ENCODE data around the gene NPAS3.

Gene NPAS3

DNA sequence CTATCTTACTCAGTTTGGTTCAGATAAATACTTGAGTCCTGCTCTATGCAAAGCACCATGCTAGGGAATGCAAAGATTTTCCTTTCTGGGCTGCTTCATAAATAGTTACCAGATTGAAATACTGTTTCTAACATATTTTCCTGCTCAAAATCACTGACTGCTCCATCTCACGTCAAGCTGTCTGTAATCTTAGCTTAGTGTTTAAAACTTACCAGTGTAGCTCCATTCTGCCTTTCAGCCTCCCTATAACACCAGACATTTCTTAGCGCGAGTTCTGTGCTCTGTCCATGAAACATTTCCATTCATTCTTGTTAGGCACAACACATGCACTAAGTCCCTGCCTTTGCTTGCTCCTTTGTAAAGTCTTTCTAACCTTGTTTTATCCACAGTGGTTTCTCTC, 129.4 kb downstream of the NPAS3 start:
- H3K4me3 ChIP-seq (ENCODE audit: low read length) = no peak overlapping the region
- no peak overlapping the region for H2AFZ ChIP-seq (ENCODE audit: low read depth, low read length)
- H3K9ac ChIP-seq (ENCODE audit: low read length) = no peak overlapping the region
- no peak overlapping the region for H3K4me2 ChIP-seq (ENCODE audit: low read length)
- TF ChIP-seq EZH2phosphoT487 (IDR thresholded peaks at IDR 0.05; ENCODE audit: low read depth) = no peak
- TF ChIP-seq, protein P1, sequence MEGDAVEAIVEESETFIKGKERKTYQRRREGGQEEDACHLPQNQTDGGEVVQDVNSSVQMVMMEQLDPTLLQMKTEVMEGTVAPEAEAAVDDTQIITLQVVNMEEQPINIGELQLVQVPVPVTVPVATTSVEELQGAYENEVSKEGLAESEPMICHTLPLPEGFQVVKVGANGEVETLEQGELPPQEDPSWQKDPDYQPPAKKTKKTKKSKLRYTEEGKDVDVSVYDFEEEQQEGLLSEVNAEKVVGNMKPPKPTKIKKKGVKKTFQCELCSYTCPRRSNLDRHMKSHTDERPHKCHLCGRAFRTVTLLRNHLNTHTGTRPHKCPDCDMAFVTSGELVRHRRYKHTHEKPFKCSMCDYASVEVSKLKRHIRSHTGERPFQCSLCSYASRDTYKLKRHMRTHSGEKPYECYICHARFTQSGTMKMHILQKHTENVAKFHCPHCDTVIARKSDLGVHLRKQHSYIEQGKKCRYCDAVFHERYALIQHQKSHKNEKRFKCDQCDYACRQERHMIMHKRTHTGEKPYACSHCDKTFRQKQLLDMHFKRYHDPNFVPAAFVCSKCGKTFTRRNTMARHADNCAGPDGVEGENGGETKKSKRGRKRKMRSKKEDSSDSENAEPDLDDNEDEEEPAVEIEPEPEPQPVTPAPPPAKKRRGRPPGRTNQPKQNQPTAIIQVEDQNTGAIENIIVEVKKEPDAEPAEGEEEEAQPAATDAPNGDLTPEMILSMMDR (IDR thresholded peaks at IDR 0.05; ENCODE audit: low read depth, low read length) = no peak
- H3K27ac ChIP-seq (ENCODE audit: low read length) = no peak overlapping the region
- no peaks in the 10 kb centered on the region for H3K27me3 ChIP-seq (ENCODE audit: low read depth, low read length)
- no peaks in the 10 kb centered on the region for H3K79me2 ChIP-seq (ENCODE audit: low read length)
- peaks cover 2% of the 10 kb centered on the region for H3K4me1 ChIP-seq (ENCODE audit: low read length)
- no peaks in the 10 kb centered on the region for H3K36me3 ChIP-seq (replicated peaks; ENCODE audit: low read depth, low read length)
- no peaks in the 10 kb centered on the region for H4K20me1 ChIP-seq (ENCODE audit: insufficient read depth, low read length)
- H3K9me3 ChIP-seq (ENCODE audit: insufficient read depth, low read length) = no peaks in the 10 kb centered on the region

DNA sequence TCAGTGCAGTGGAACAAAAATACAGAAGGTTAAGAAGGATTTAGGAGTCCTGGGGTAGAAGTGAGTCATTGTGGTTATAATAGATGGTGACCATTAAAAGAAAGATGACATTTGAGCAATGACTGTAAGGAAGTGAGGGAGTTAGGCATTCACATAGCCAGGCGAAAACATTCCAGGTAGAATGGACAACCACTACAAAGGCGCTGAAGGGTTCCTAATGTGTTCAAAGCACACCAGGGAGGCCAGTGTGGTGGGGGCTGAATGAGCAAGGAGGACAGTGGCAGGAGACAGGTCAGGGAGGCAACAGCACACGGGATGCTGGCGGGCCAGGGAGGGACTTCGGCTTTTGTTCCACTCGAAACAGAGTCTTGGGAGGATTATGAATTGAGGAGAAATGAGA, 129.9 kb downstream of the NPAS3 start:
- no peak overlapping the region for H3K4me2 ChIP-seq (ENCODE audit: low read length)
- no peaks in the 10 kb centered on the region for H4K20me1 ChIP-seq (ENCODE audit: insufficient read depth, low read length)
- no peak for TF ChIP-seq EZH2phosphoT487 (IDR thresholded peaks at IDR 0.05; ENCODE audit: low read depth)
- TF ChIP-seq, protein P1 (IDR thresholded peaks at IDR 0.05; ENCODE audit: low read depth, low read length) = no peak
- no peaks in the 10 kb centered on the region for H3K79me2 ChIP-seq (ENCODE audit: low read length)
- H3K9ac ChIP-seq (ENCODE audit: low read length) = no peak overlapping the region
- H3K27ac ChIP-seq (ENCODE audit: low read length) = no peak overlapping the region
- no peaks in the 10 kb centered on the region for H3K27me3 ChIP-seq (ENCODE audit: low read depth, low read length)
- H3K9me3 ChIP-seq (ENCODE audit: insufficient read depth, low read length) = no peaks in the 10 kb centered on the region
- H3K4me1 ChIP-seq (ENCODE audit: low read length) = no peaks in the 10 kb centered on the region
- no peaks in the 10 kb centered on the region for H3K36me3 ChIP-seq (replicated peaks; ENCODE audit: low read depth, low read length)
- no peak overlapping the region for H2AFZ ChIP-seq (ENCODE audit: low read depth, low read length)
- no peak overlapping the region for H3K4me3 ChIP-seq (ENCODE audit: low read length)

DNA sequence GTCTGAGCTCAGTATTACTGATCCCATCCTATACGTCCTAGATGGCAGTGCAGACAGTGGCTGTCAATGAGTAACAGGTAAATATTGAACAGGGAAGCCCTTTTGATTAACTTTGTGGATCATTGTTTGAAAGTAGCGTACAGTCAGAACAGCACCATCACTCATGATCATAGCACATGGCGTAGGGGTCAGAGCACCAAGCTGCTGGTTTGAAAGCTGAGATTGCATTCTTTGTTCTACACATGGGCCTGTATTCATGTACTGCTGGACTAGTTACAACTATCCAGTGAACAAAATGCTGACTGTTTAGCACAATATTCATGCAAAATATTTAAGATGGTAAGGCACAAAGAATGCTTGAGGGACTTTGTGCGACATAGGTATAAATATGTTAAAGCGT, 131.8 kb downstream of the NPAS3 start:
- Histone ChIP-seq H3K4me3 (ENCODE audit: low read length) (no peak overlapping the region), H3K27me3 (ENCODE audit: low read depth, low read length) (no peaks in the 10 kb centered on the region), H4K20me1 (ENCODE audit: insufficient read depth, low read length) (no peaks in the 10 kb centered on the region), H3K79me2 (ENCODE audit: low read length) (no peaks in the 10 kb centered on the region), H2AFZ (ENCODE audit: low read depth, low read length) (no peak overlapping the region), H3K27ac (ENCODE audit: low read length) (no peak overlapping the region), H3K9ac (ENCODE audit: low read length) (no peak overlapping the region), H3K9me3 (ENCODE audit: insufficient read depth, low read length) (no peaks in the 10 kb centered on the region), H3K4me2 (ENCODE audit: low read length) (no peak overlapping the region), H3K4me1 (ENCODE audit: low read length) (no peaks in the 10 kb centered on the region), H3K36me3 (replicated peaks; ENCODE audit: low read depth, low read length) (no peaks in the 10 kb centered on the region)
- no peak for TF ChIP-seq EZH2phosphoT487 (IDR thresholded peaks at IDR 0.05; ENCODE audit: low read depth)
- TF ChIP-seq, protein P1 (IDR thresholded peaks at IDR 0.05; ENCODE audit: low read depth, low read length) = no peak

DNA sequence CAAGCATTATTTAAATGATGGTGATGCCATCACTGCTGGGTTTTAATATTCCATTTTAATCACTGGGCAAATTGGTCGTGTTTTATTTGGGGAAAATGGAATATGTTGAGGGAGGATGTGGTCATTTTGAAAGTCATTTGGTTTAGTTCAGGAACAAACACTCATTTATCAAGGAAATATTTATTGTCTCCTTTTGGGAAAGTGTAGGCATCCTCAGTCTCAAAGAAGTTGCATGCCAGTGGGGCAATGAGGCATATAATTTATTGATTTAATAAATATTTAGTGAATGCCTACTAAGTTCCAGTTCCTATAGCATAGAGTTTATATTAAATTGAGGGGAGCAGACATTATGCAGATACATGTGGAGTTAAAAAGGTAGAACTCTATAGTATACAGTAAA, 134.3 kb downstream of the NPAS3 start:
- Histone ChIP-seq H3K79me2 (ENCODE audit: low read length) (no peaks in the 10 kb centered on the region), H3K27me3 (ENCODE audit: low read depth, low read length) (no peaks in the 10 kb centered on the region), H3K36me3 (replicated peaks; ENCODE audit: low read depth, low read length) (no peaks in the 10 kb centered on the region), H2AFZ (ENCODE audit: low read depth, low read length) (no peak overlapping the region), H3K4me1 (ENCODE audit: low read length) (no peaks in the 10 kb centered on the region), H3K9me3 (ENCODE audit: insufficient read depth, low read length) (no peaks in the 10 kb centered on the region), H3K4me3 (ENCODE audit: low read length) (no peak overlapping the region), H3K9ac (ENCODE audit: low read length) (no peak overlapping the region), H3K4me2 (ENCODE audit: low read length) (no peak overlapping the region), H4K20me1 (ENCODE audit: insufficient read depth, low read length) (no peaks in the 10 kb centered on the region), H3K27ac (ENCODE audit: low read length) (no peak overlapping the region)
- TF ChIP-seq EZH2phosphoT487 (IDR thresholded peaks at IDR 0.05; ENCODE audit: low read depth) = no peak
- TF ChIP-seq, protein P1 (IDR thresholded peaks at IDR 0.05; ENCODE audit: low read depth, low read length) = no peak

All from OCI-LY3 (cell line).